GM21717 (cell line): ENCODE measurements around the gene HOXB8.

Source experiments
- ATAC-seq: cut with Tn5 transposase; IDR thresholded peaks from one replicate; pipeline ENCODE4 v1.9.1; 2021; ENCODE audit warnings: mild to moderate bottlenecking, moderate library complexity; ENCODE audit not compliant: unreplicated experiment

The HOXB8 gene

DNA sequence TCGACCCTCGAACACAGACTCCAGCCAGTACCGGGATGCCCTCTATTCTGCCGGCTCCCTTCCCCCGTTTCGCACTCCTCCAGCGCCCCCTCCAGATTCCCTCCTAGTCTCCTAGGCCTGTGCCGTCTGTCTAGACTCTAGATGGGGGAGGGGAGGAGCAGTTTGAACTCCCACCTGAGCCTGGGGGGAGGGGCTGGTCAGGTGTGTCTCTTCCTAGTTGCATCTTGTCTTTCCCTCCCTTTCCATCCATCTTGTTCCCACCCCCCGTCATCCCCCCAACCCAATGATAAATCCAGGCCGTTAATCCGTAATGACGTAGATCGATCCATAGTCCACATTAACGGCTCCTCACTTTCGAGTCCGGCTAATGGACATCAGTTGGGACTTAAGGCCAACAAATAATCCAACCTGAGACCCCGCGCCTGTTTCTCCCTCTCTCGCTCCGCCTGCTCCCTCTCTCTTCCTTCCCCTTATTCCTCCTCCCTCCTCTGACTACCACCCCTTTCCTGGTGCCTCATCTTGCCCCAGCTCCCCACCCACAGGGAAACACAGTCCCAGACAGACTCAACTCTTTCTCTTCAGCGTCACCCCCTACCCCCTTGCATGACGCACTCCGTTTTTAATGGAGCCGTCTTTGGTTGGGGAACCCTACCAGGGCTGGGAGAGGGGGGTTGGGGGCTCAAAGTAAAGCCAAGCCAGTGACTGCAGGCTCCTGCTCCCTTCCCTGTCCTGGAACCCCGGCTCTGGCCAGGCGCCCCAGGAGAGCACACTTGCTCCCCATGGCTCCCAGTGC lies 18.2 kb downstream of the HOXB8 start:
- no peak for ATAC-seq

DNA sequence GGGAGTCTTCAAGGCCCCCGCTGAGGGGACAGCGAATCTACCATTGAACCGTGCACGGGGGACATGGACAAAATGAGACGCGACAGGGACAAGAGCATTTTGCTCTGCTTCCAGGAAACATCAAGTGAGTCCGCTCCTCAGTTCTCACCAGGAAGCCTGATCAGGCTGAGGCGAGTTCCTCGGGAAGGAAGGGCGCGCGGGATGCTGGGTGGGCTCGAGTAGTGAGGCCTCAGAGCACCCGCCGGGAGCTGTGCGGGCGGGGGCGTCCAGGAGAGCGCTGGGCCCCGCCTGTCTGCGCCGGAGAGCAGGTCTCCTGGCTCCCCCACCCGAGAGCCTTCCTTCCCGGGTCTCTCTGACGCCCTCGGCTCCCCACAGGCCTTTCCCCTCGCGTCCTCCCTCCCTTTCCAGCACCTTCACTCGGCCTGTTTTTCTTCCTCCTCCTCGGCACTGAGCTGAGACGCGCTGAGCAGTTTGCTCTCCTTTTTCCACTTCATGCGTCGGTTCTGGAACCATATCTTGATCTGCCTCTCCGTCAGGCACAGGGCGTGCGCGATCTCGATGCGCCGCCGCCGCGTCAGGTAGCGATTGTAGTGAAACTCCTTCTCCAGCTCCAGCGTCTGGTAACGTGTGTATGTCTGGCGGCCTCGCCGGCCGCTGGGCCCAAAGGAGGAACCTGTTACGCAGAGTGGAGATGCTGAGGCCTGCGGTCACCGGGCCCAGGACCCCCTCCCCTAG lies 18.9 kb downstream of the HOXB8 start:
- ATAC-seq: no peak

DNA sequence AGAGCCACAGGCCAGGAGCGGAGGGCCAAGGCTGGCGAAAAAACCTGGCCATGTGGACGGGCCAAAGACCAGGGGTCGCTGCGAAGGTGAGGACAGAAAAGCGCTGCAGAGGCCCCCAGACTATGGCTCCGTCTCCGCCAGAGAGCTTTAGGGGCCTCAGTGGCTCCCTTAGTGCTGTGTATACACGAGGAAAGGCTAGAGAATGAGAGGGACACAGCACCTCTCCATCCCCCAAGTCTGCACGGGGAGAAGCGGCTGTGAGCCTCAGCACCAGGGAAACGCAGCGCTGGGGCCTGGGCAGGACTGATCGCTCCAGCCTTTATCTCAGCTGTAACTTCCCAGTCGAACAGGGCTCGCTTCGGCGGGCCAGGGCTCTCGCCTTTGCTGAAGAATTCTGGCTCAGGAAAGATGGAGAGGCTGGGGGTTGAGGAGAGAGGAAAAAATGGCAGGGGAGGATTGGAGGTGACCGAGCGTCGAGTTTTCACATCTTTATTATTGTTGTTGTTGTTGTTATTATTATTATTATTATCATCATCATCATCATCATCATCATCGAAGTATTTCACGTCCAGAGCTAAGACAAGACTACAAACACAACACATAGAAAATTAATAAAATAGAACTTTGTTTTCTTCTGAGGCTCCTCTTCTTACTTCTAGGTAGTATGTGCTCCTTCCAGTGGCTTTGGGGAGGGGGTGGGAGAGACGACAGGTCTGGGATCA lies 19.7 kb downstream of the HOXB8 start:
- no peak for ATAC-seq

GRCh38 chr17:48594538-48595277 lies 20.4 kb downstream of the HOXB8 start:
- ATAC-seq: no peak

DNA sequence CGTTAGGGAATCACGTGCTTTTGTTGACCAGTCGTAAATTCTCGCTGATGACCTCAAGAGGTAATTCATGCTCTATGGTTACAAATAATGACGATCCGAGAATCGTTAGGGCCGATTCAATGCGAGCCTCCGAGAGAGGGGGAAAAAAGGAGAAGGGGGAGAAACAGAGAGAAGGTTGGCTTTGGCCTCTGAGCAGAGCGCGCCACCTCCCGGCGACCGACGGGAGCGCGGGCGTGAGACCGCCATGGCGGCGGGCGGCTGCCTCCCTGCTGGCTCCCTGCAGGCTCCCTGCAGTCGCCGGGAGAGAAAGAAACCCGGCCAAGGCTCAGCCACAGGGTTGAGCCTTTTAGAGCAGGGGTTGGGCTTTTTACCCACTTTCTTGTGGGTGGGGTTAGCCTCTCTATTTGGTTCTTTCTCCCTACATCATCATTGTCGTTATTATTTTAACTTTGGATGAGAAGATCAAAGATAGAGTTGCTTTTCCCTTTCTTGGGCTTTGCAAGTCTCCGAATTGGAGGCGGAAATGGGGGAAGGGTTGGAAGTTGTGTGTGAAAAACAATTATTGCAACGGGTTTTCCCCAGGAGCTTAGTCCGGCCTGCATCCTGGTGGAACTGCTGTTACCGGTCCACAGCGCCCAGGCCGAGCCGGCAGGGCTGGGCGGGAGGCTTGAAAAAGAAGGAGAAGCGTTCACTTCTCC lies 21.1 kb downstream of the HOXB8 start:
- ATAC-seq: no peak

DNA sequence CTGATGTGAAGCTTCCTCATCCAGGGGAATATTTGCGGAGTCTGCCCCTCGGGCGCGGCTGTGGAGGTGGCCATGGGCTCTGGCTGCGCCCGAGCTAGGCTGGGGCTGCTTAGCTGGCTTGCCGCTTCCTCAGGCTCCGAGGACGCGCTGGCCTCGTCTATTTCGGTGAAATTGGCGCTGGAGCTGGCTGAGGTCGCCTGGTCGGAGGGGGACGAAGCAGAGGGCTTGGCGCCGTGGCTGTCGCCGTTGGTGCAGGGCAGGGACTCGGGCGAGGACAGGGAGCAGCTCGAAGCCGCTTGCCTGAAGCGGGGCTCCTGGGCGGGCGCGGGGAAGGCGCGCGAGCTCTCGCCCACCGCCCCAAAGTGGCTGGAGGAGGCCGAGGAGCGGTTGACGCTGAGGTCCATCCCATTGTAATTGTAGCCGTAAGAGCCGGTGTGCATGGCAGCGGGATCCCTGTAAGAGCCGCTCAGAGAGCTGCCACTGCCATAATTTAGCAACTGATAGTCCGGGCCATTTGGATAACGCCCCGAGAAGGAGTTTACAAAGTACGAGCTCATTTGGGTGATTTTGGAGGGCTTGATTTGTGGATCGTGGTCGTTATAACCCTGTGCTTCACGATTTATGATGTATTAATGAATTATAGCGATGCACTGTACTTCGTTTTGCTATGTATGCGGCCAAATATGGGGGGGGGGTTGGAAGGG lies 21.8 kb downstream of the HOXB8 start, which contains the start of gene HOXB5:
Gene HOXB5, minus strand, starts transcription at position 654 of the 704 bp plus-strand sequence. Its CDS starts 97 bp downstream, at position 557.
- ATAC-seq: no peak

- ATAC-seq: no peak
Observed at GRCh38 chr17:48592577-48592976, 22.5 kb downstream of the HOXB8 start.

- ATAC-seq: no peak
Observed at GRCh38 chr17:48592057-48592514, 23.0 kb downstream of the HOXB8 start.

- no peak for ATAC-seq
Observed at GRCh38 chr17:48591255-48592056, 23.6 kb downstream of the HOXB8 start.

GRCh38 chr17:48590607-48591161 lies 24.4 kb downstream of the HOXB8 start:
- no peak for ATAC-seq

DNA sequence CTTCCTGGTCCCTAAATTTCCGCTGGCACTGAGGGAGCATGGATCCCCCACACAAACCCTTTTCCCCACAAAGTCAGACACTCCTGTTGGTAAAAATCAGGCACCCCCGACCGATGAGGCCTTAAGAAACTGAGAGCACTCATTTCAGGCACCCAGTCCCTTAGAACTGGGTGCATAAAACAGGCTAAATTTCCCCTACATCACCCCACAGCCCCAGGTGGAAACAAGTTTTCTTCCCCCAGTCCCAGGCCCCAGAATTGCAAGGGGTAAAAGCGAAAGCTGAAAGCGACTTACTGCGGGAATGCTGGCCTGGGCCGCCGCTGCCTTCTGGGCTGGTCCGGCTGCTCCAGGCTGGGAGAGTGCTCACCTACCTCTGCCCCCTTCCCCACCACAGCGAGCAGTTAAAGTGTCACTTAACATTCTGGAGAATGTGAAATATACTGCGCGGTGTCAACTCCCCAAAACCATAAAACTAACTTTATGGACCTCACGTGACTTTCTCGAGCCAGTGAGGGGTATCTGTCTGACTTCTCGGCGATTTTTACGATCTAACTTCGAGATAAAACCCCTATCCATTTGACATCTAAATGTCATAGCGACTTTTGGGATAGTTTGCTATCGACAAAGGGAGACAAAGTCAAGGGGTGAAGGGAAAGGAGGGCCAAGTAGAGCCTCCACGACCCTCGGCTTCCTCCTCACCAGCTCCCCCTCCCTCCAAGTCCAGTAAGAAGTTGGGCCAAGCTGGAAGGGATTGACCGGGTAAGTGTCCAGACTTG lies 25.1 kb downstream of the HOXB8 start, which contains the start of gene HOXB3:
Gene HOXB3, minus strand, starts transcription at position 411 of the 776 bp plus-strand sequence. CDS start 37,767 bp downstream, outside the sequence.
- no peak for ATAC-seq

- ATAC-seq: no peak
Observed at GRCh38 chr17:48589060-48589830, 25.8 kb downstream of the HOXB8 start.

GRCh38 chr17:48588528-48588927 lies 26.6 kb downstream of the HOXB8 start:
- ATAC-seq: no peak

DNA sequence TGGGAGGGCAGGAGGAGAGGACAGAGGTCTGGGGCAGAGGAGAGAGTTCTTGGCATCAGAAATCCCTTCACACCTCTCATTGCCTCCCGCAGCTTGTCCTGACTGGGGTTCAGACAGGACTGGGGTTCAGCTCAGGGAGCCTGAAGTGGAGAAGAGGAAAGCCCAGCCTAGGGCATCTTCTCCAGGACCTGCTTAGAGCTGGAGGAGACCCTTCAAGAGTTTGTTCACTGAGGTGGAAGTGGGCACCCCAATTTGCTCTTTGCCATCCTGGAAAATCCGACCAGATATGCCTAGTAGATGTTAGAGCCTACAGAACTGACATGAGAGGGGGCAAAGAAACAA lies 27.0 kb downstream of the HOXB8 start:
- ATAC-seq: no peak

DNA sequence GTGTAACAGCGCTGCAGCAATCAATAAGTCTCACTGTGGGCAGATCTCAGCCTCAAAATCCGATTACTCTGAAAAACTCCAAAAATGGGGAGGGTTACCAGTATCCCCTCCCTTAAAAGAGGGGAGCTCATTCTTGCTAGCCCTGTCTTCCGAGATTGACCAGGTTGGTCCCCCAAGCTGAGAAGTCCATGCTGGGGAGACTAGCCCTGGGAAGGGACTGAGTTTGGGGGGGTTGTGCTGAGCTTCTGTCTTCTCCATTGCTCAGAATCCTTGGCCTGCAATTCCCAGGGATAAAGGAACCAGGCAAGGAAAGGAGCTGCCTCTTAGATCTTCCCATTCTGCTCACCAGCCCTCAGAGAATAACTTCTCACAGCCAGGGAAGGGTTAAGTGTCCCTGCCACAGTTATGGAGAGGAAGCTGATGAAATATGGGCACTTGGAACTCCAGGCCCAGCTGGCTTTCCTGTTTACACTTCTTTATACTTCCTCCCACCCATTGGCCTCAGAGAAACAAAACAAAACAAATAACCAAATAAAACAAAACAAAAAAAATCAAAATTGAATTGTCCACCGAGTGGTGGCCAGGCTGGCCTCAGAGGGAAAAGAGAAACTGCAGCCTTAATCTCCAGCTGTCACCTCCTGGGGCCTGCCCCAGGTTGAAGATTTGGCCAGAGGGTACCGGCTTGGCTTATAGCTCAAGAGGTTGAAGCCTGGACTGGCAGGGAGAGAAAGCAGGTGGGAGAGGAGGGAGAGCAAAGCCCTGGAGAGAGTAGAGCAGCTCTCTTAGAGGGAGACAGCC lies 27.6 kb downstream of the HOXB8 start:
- ATAC-seq: no peak
